Karpas-422 (cell line): Measurements from ENCODE around the gene ADGRG3. TPM values are rescaled to one million over a fixed set of nuclear protein-coding genes. Genes with fewer than 3 reads are reported as not detected.

Experiments used
- DNase-seq: peaks from one replicate; pipeline ENCODE4 v3.0.0-alpha.2; 2015
- H2AFZ ChIP-seq: fragments of 200-600 bp; sonication (generic); 2 replicates; pipeline ENCODE4 v1.6.1; 2014; ENCODE audit warnings: antibody characterized with exemption, low read length, mixed read lengths
- H3K27ac ChIP-seq: fragments of 200-600 bp; sonication (generic); 2 replicates; pipeline ENCODE4 v1.5.1; 2014; ENCODE audit warnings: mild to moderate bottlenecking, low read length, moderate library complexity
- H3K27me3 ChIP-seq: fragments of 200-600 bp; sonication (generic); 2 replicates; pipeline ENCODE4 v1.6.1; 2014; ENCODE audit warnings: low read length, mixed read lengths
- H3K36me3 ChIP-seq: fragments of 200-600 bp; sonication (generic); 2 replicates; pipeline ENCODE4 v1.6.1; 2014; ENCODE audit warnings: low read length, mixed read lengths; ENCODE audit not compliant: insufficient read depth
- H3K4me1 ChIP-seq: fragments of 200-600 bp; sonication (generic); 2 replicates; pipeline ENCODE4 v1.6.1; 2014; ENCODE audit warnings: mild to moderate bottlenecking, low read length, mixed read lengths
- H3K4me2 ChIP-seq: fragments of 200-600 bp; sonication (generic); 2 replicates; pipeline ENCODE4 v1.6.1; 2014; ENCODE audit warnings: low read length, low read depth, mild to moderate bottlenecking; ENCODE audit not compliant: poor library complexity, severe bottlenecking
- H3K4me3 ChIP-seq: fragments of 200-600 bp; sonication (generic); 2 replicates; pipeline ENCODE4 v1.5.1; 2014; ENCODE audit warnings: mild to moderate bottlenecking, antibody characterized with exemption, low read length, mixed read lengths
- H3K79me2 ChIP-seq: fragments of 200-600 bp; sonication (generic); 2 replicates; pipeline ENCODE4 v1.6.1; 2014; ENCODE audit warnings: mild to moderate bottlenecking, low read length, mixed read lengths
- H3K9ac ChIP-seq: fragments of 200-600 bp; sonication (generic); 2 replicates; pipeline ENCODE4 v1.6.0; 2014; ENCODE audit warnings: low read length
- H3K9me2 ChIP-seq: fragments of 200-600 bp; sonication (generic), shearing (Covaris generic); replicated peaks from 2 replicates; pipeline ENCODE4 v1.6.0; 2014; ENCODE audit warnings: mild to moderate bottlenecking, low read length, moderate library complexity; ENCODE audit not compliant: insufficient read depth
- H3K9me3 ChIP-seq: fragments of 300-700, 200-600 bp; sonication (generic); 2 replicates; pipeline ENCODE4 v1.6.1; 2014; ENCODE audit warnings: low read length, mixed read lengths
- H4K20me1 ChIP-seq: fragments of 200-600 bp; sonication (generic); 2 replicates; pipeline ENCODE4 v1.6.1; 2014; ENCODE audit warnings: mild to moderate bottlenecking, antibody characterized with exemption, low read length, low read depth; ENCODE audit not compliant: insufficient read depth
- total RNA-seq: library from RNA; depleted of rRNA; stranded (reverse); fragments of >200 nt; shearing (Covaris generic); gene quantifications from 2 replicates; pipeline ENCODE4 v1.2.3, GENCODE V29; 2014; ENCODE audit warnings: low replicate concordance

The ADGRG3 gene
- total RNA-seq, 1 experiment from 2014 or later = not detected

- no peak for DNase-seq
- Histone ChIP-seq H3K4me1 (no peaks in the 10 kb centered on the region), H4K20me1 (no peaks in the 10 kb centered on the region), H3K9me2 (no peaks in the 10 kb centered on the region), H3K27ac (no peak overlapping the region), H3K27me3 (no peaks in the 10 kb centered on the region), H3K9ac (no peak overlapping the region), H2AFZ (no peak overlapping the region), H3K4me2 (no peak overlapping the region), H3K79me2 (no peaks in the 10 kb centered on the region), H3K36me3 (no peaks in the 10 kb centered on the region), H3K4me3 (no peak overlapping the region), H3K9me3 (no peaks in the 10 kb centered on the region)
Measured at GRCh38 chr16:57642160-57643135, 25.7 kb upstream of the ADGRG3 start.

GRCh38 chr16:57643147-57643874 is 24.8 kb upstream of the ADGRG3 start:
- H3K9ac ChIP-seq = no peak overlapping the region
- no peak for DNase-seq

GRCh38 chr16:57643910-57644309 is 24.2 kb upstream of the ADGRG3 start:
- no peak overlapping the region for H3K4me3 ChIP-seq
- no peak overlapping the region for H3K4me2 ChIP-seq
- H3K79me2 ChIP-seq = no peaks in the 10 kb centered on the region
- no peak overlapping the region for H2AFZ ChIP-seq
- DNase-seq = no peak
- H3K9me3 ChIP-seq = no peaks in the 10 kb centered on the region
- no peak overlapping the region for H3K9ac ChIP-seq
- no peaks in the 10 kb centered on the region for H4K20me1 ChIP-seq
- H3K36me3 ChIP-seq = no peaks in the 10 kb centered on the region
- H3K4me1 ChIP-seq = no peaks in the 10 kb centered on the region
- no peak overlapping the region for H3K27ac ChIP-seq
- H3K9me2 ChIP-seq = no peaks in the 10 kb centered on the region
- no peaks in the 10 kb centered on the region for H3K27me3 ChIP-seq

More at GRCh38 chr16:57643147-57643874, 24.8 kb upstream of the ADGRG3 start:
- H2AFZ ChIP-seq = no peak overlapping the region
- H3K4me3 ChIP-seq = no peak overlapping the region
- H3K79me2 ChIP-seq = no peaks in the 10 kb centered on the region
- H3K9me2 ChIP-seq = no peaks in the 10 kb centered on the region
- no peaks in the 10 kb centered on the region for H3K36me3 ChIP-seq
- H3K4me2 ChIP-seq = no peak overlapping the region
- no peaks in the 10 kb centered on the region for H3K9me3 ChIP-seq
- no peak overlapping the region for H3K27ac ChIP-seq
- H3K4me1 ChIP-seq = no peaks in the 10 kb centered on the region
- H3K27me3 ChIP-seq = no peaks in the 10 kb centered on the region
- no peaks in the 10 kb centered on the region for H4K20me1 ChIP-seq

- no peak overlapping the region for H2AFZ ChIP-seq
- no peaks in the 10 kb centered on the region for H3K36me3 ChIP-seq
- no peaks in the 10 kb centered on the region for H3K27me3 ChIP-seq
- H4K20me1 ChIP-seq = no peaks in the 10 kb centered on the region
- H3K9me3 ChIP-seq = no peaks in the 10 kb centered on the region
- H3K9me2 ChIP-seq = no peaks in the 10 kb centered on the region
- H3K79me2 ChIP-seq = no peaks in the 10 kb centered on the region
- DNase-seq = no peak
- H3K4me2 ChIP-seq = no peak overlapping the region
- no peak overlapping the region for H3K4me3 ChIP-seq
- H3K9ac ChIP-seq = no peak overlapping the region
- H3K4me1 ChIP-seq = no peaks in the 10 kb centered on the region
- no peak overlapping the region for H3K27ac ChIP-seq
Measured at GRCh38 chr16:57644383-57645014, 23.6 kb upstream of the ADGRG3 start.

GRCh38 chr16:57645169-57645568 is 22.9 kb upstream of the ADGRG3 start:
- Histone ChIP-seq H2AFZ (no peak overlapping the region), H4K20me1 (no peaks in the 10 kb centered on the region), H3K27me3 (no peaks in the 10 kb centered on the region), H3K27ac (no peak overlapping the region), H3K4me3 (no peak overlapping the region), H3K9ac (no peak overlapping the region), H3K4me1 (no peaks in the 10 kb centered on the region), H3K4me2 (no peak overlapping the region), H3K36me3 (no peaks in the 10 kb centered on the region), H3K9me3 (no peaks in the 10 kb centered on the region), H3K9me2 (no peaks in the 10 kb centered on the region), H3K79me2 (no peaks in the 10 kb centered on the region)
- DNase-seq = no peak

GRCh38 chr16:57645691-57646387 is 22.3 kb upstream of the ADGRG3 start:
- H4K20me1 ChIP-seq = no peaks in the 10 kb centered on the region
- no peak overlapping the region for H3K27ac ChIP-seq
- no peak for DNase-seq
- H3K27me3 ChIP-seq = no peaks in the 10 kb centered on the region
- H3K9me2 ChIP-seq = no peaks in the 10 kb centered on the region
- H3K4me3 ChIP-seq = no peak overlapping the region
- no peaks in the 10 kb centered on the region for H3K36me3 ChIP-seq
- no peak overlapping the region for H3K9ac ChIP-seq
- no peaks in the 10 kb centered on the region for H3K9me3 ChIP-seq
- no peaks in the 10 kb centered on the region for H3K4me1 ChIP-seq
- no peaks in the 10 kb centered on the region for H3K79me2 ChIP-seq
- no peak overlapping the region for H3K4me2 ChIP-seq
- no peak overlapping the region for H2AFZ ChIP-seq

GRCh38 chr16:57646388-57647039 is 21.6 kb upstream of the ADGRG3 start:
- Histone ChIP-seq H3K4me1 (no peaks in the 10 kb centered on the region), H3K4me3 (no peak overlapping the region), H3K79me2 (no peaks in the 10 kb centered on the region), H4K20me1 (no peaks in the 10 kb centered on the region), H3K36me3 (no peaks in the 10 kb centered on the region), H2AFZ (no peak overlapping the region), H3K9me2 (no peaks in the 10 kb centered on the region), H3K27ac (no peak overlapping the region), H3K9me3 (no peaks in the 10 kb centered on the region), H3K4me2 (no peak overlapping the region), H3K27me3 (no peaks in the 10 kb centered on the region), H3K9ac (no peak overlapping the region)
- DNase-seq = no peak
